Panc1 (cell line): ENCODE measurements around the gene UQCR11. TPM values are rescaled to one million over a fixed set of nuclear protein-coding genes. Genes with fewer than 3 reads are reported as not detected.

Experiments
- ATAC-seq: fragments of 200-7000 bp; cut with Tn5 transposase; 2 replicates; pipeline ENCODE4 v1.9.1; 2020; ENCODE audit warnings: mild to moderate bottlenecking, moderate library complexity
- BruUV-seq: library from RNA; stranded (reverse); fragments of 400-500 nt; replicated peaks from 2 replicates; lab custom pipeline; 2021; lab: Mats Ljungman, UMichigan
- CTCF ChIA-PET: fragments of 300-600 bp; sonication (Branson Sonifier 250); formaldehyde crosslinking; loops from one replicate; lab custom pipeline; 2022; ENCODE audit warnings: antibody characterized with exemption; lab: Charles Lee
- POLR2A ChIA-PET: fragments of 300-600 bp; sonication (Branson Sonifier 250); formaldehyde crosslinking; loops from one replicate; lab custom pipeline; 2022; ENCODE audit warnings: antibody characterized with exemption; lab: Charles Lee
- DNase-seq: peaks from one replicate; pipeline ENCODE4 v3.0.0-alpha.2; 2010; ENCODE audit warnings: low read depth, low spot score
- H3K27ac ChIP-seq: 2 replicates; pipeline ENCODE4 v1.5.1; 2011; ENCODE audit warnings: mild to moderate bottlenecking, low read length, inconsistent platforms
- H3K27me3 ChIP-seq: fragments of 200-500 bp; sonication (Bioruptor generic); 2 replicates; pipeline ENCODE4 v1.6.0; 2014; ENCODE audit warnings: low read length, inconsistent platforms; ENCODE audit not compliant: control insufficient read depth, insufficient read depth
- H3K36me3 ChIP-seq: fragments of 200-500 bp; sonication (Bioruptor generic); 2 replicates; pipeline ENCODE4 v1.5.1; 2014; ENCODE audit warnings: inconsistent platforms, mild to moderate bottlenecking, low read length, moderate library complexity; ENCODE audit not compliant: control insufficient read depth, insufficient read depth
- H3K4me1 ChIP-seq: 2 replicates; pipeline ENCODE4 v1.5.1; 2011; ENCODE audit warnings: inconsistent platforms, mild to moderate bottlenecking, low read length, moderate library complexity; ENCODE audit not compliant: control insufficient read depth, insufficient read depth
- H3K4me3 ChIP-seq, 2 experiments: 2 replicates each; pipeline ENCODE4 v1.5.1; 2011 to 2012; ENCODE audit warnings: low read depth in 2 of 2, low read length in 2 of 2, mild to moderate bottlenecking in 2 of 2, inconsistent platforms in 1 of 2, moderate library complexity in 1 of 2
- H3K9me3 ChIP-seq: fragments of 200-500 bp; sonication (Bioruptor generic); 2 replicates; pipeline ENCODE4 v1.5.1; 2014; ENCODE audit warnings: low read depth, mild to moderate bottlenecking, inconsistent platforms, low read length, moderate library complexity; ENCODE audit not compliant: control insufficient read depth, insufficient read depth
- CTCF ChIP-seq: fragments of 450-650 bp; IDR thresholded peaks from 2 replicates; pipeline ENCODE4 v1.5.1; 2017; ENCODE audit warnings: mild to moderate bottlenecking
- POLR2AphosphoS5 ChIP-seq: IDR thresholded peaks from 2 replicates; pipeline ENCODE4 v1.6.1; 2012; ENCODE audit warnings: mild to moderate bottlenecking, low read depth, low read length, moderate library complexity
- REST ChIP-seq, 2 experiments: IDR thresholded peaks; 2 replicates each; pipeline ENCODE4 v1.6.1; 2011 to 2012; ENCODE audit warnings: low read depth in 2 of 2, control low read depth in 1 of 2, low read length in 1 of 2, mild to moderate bottlenecking in 1 of 2, moderate library complexity in 1 of 2; ENCODE audit not compliant: insufficient read depth in 1 of 2
- SIN3A ChIP-seq: IDR thresholded peaks from 2 replicates; pipeline ENCODE4 v1.6.1; 2012; ENCODE audit warnings: low read depth, mild to moderate bottlenecking, low read length, moderate library complexity, borderline replicate concordance; ENCODE audit not compliant: insufficient read depth
- TCF7L2 ChIP-seq: IDR thresholded peaks from 2 replicates; pipeline ENCODE4 v1.6.1; 2011; ENCODE audit warnings: mild to moderate bottlenecking, low read depth, low read length, inconsistent platforms
- in situ Hi-C: cut with HindIII; loops from 2 replicates; pipeline ENCODE4 v1.10.0; 2016; ENCODE audit warnings: low sequenced_read_pairs, low pct_unique_long_range_greater_than_20kb
- intact Hi-C: fragments of 100-400 bp; cut with micrococcal nuclease; formaldehyde crosslinking; loops from one replicate; pipeline ENCODE4 v1.10.0; 2022; ENCODE audit not compliant: unreplicated experiment
- total RNA-seq: library from RNA; stranded (reverse); gene quantifications from one replicate; pipeline ENCODE4 v1.2.1, GENCODE V29; 2021; ENCODE audit not compliant: unreplicated experiment

Gene UQCR11
- total RNA-seq, 1 experiment from 2014 or later = 300 TPM

GRCh38 chr19:1580382-1580781, 24.9 kb downstream of the UQCR11 start:
- BruUV-seq = no TSS peak
- intact Hi-C loops = no loop called here

GRCh38 chr19:1579222-1579621, 26.0 kb downstream of the UQCR11 start:
- TF ChIP-seq SIN3A (no peak), POLR2AphosphoS5 (no peak), REST (IDR thresholded peaks at IDR 0.05; ENCODE audit: insufficient read depth in 1 of 2, low read depth in 2 of 2, low read length in 1 of 2) (no peak), CTCF (no peak), TCF7L2 (no peak)
- POLR2A ChIA-PET = no interaction called here

More at GRCh38 chr19:1580382-1580781, 24.9 kb downstream of the UQCR11 start:
- POLR2A ChIA-PET = no interaction called here
- H3K4me1 ChIP-seq = no peaks in the 10 kb centered on the region
- no peak for ATAC-seq
- H3K36me3 ChIP-seq = no peaks in the 10 kb centered on the region
- H3K27ac ChIP-seq = no peak overlapping the region
- TF ChIP-seq TCF7L2 = no peak
- TF ChIP-seq REST (IDR thresholded peaks at IDR 0.05; ENCODE audit: insufficient read depth in 1 of 2, low read depth in 2 of 2, low read length in 1 of 2) = no peak
- no peak for TF ChIP-seq CTCF
- no peak for TF ChIP-seq SIN3A
- TF ChIP-seq POLR2AphosphoS5 = no peak
- H3K27me3 ChIP-seq = no peaks in the 10 kb centered on the region
- CTCF ChIA-PET = no interaction called here
- no peak overlapping the region for H3K4me3 ChIP-seq
- no peak for DNase-seq
- in situ Hi-C loops = no loop called here
- no peaks in the 10 kb centered on the region for H3K9me3 ChIP-seq

More at GRCh38 chr19:1579222-1579621, 26.0 kb downstream of the UQCR11 start:
- Histone ChIP-seq H3K27ac (no peak overlapping the region), H3K27me3 (no peaks in the 10 kb centered on the region), H3K36me3 (no peaks in the 10 kb centered on the region), H3K4me1 (no peaks in the 10 kb centered on the region), H3K4me3 (no peak overlapping the region), H3K9me3 (no peaks in the 10 kb centered on the region)
- no peak for ATAC-seq
- BruUV-seq = no TSS peak
- no peak for DNase-seq
- CTCF ChIA-PET = no interaction called here
- intact Hi-C loops = no loop called here
- in situ Hi-C loops = no loop called here
